Endothelial cell of umbilical vein (primary cell): ENCODE data around the gene ANKRD12. TPM values are rescaled to one million over a fixed set of nuclear protein-coding genes. Genes with fewer than 3 reads are reported as not detected.

ENCODE experiments used
- BruUV-seq: library from RNA; stranded (reverse); fragments of 400-500 nt; replicated peaks from 2 replicates; lab custom pipeline; 2021; lab: Mats Ljungman, UMichigan
- CTCF ChIA-PET: fragments of 300-600, 350-600 bp; sonication (Branson Sonifier 250); formaldehyde crosslinking; loops from one replicate; lab custom pipeline; 2021; ENCODE audit warnings: antibody characterized with exemption, inconsistent platforms; lab: Charles Lee
- POLR2A ChIA-PET: fragments of 300-600, 350-600 bp; sonication (Branson Sonifier 250); formaldehyde crosslinking; loops from one replicate; lab custom pipeline; 2021; ENCODE audit warnings: antibody characterized with exemption, inconsistent platforms; lab: Charles Lee
- DNase-seq: peaks from one replicate; pipeline ENCODE4 v3.0.0-alpha.2; 2011; ENCODE audit warnings: low read depth, low spot score
- FAIRE-seq: peaks from 2 replicates; lab custom pipeline; 2011; peaks lifted over from hg19 to GRCh38; lab: Jason Lieb, UNC
- H2AFZ ChIP-seq: 2 replicates; pipeline ENCODE4 v1.6.0; 2012; ENCODE audit warnings: low read depth, low read length, control low read depth, inconsistent platforms
- H3K27ac ChIP-seq: 2 replicates; pipeline ENCODE4 v1.5.1; 2011; ENCODE audit warnings: low read depth, mild to moderate bottlenecking, control low read depth, low read length, moderate library complexity; ENCODE audit not compliant: insufficient read depth
- H3K27me3 ChIP-seq, 2 experiments: 2 replicates each; pipeline versions ENCODE4 v1.6.0 to v1.6.1; 2011; ENCODE audit warnings: low read length in 2 of 2, mixed read lengths in 1 of 2; ENCODE audit not compliant: control insufficient read depth in 2 of 2, insufficient read depth in 2 of 2
- H3K36me3 ChIP-seq, 2 experiments: 2 replicates in 1 of 2; 3 replicates in 1 of 2; pipeline ENCODE4 v1.5.1; 2011; ENCODE audit warnings: low read length in 2 of 2, mild to moderate bottlenecking in 1 of 2, moderate library complexity in 1 of 2; ENCODE audit not compliant: control insufficient read depth in 2 of 2, insufficient read depth in 2 of 2; ENCODE audit errors: extremely low read depth in 1 of 2
- H3K4me1 ChIP-seq: 3 replicates; pipeline ENCODE4 v1.5.1; 2011; ENCODE audit warnings: mild to moderate bottlenecking, low read length; ENCODE audit not compliant: control insufficient read depth, insufficient read depth; ENCODE audit errors: extremely low read depth
- H3K4me2 ChIP-seq: 2 replicates; pipeline ENCODE4 v1.6.1; 2011; ENCODE audit warnings: low read length, control low read depth, mixed read lengths; ENCODE audit not compliant: insufficient read depth
- H3K4me3 ChIP-seq, 3 experiments: fragments of 200-600 bp in 1 of 3; sonication (generic), shearing (Covaris generic) in 1 of 3; replicated peaks in 1 of 3; 2 replicates each; pipeline ENCODE4 v1.5.1; 2011 to 2016; ENCODE audit warnings: control low read depth in 3 of 3, low read length in 3 of 3, mild to moderate bottlenecking in 2 of 3, inconsistent platforms in 1 of 3, low read depth in 1 of 3, moderate library complexity in 1 of 3; ENCODE audit not compliant: insufficient read depth in 1 of 3
- H3K79me2 ChIP-seq: 2 replicates; pipeline ENCODE4 v1.6.0; 2012; ENCODE audit warnings: low read length, inconsistent platforms; ENCODE audit not compliant: control insufficient read depth, insufficient read depth
- H3K9ac ChIP-seq: replicated peaks from 2 replicates; pipeline ENCODE3; 2011; ENCODE audit warnings: low read length, control low read depth; ENCODE audit not compliant: insufficient read depth; ENCODE audit errors: extremely low read depth
- H3K9me1 ChIP-seq: replicated peaks from 3 replicates; pipeline ENCODE4 v1.6.0; 2011; ENCODE audit warnings: mild to moderate bottlenecking, low read length; ENCODE audit not compliant: control insufficient read depth, insufficient read depth; ENCODE audit errors: extremely low read depth
- H3K9me3 ChIP-seq: replicated peaks from 2 replicates; pipeline ENCODE4 v1.5.1; 2012; ENCODE audit warnings: low read length, inconsistent platforms; ENCODE audit not compliant: control insufficient read depth, insufficient read depth
- H4K20me1 ChIP-seq: replicated peaks from 2 replicates; pipeline ENCODE3; 2011; ENCODE audit warnings: mild to moderate bottlenecking, low read length; ENCODE audit not compliant: control insufficient read depth, insufficient read depth; ENCODE audit errors: extremely low read depth
- EZH2 ChIP-seq: IDR thresholded peaks from 2 replicates; pipeline ENCODE4 v1.6.1; 2012; ENCODE audit warnings: borderline replicate concordance, low read depth, mild to moderate bottlenecking, moderate library complexity, low read length, inconsistent platforms; ENCODE audit not compliant: severe bottlenecking
- FOS ChIP-seq: IDR thresholded peaks from 2 replicates; pipeline ENCODE4 v1.6.1; 2011; ENCODE audit warnings: mild to moderate bottlenecking, low read length, moderate library complexity, borderline replicate concordance; ENCODE audit not compliant: insufficient read depth
- GATA2 ChIP-seq: IDR thresholded peaks from 2 replicates; pipeline ENCODE4 v1.7.0; 2011; ENCODE audit warnings: low read depth, mild to moderate bottlenecking, moderate library complexity, mixed read lengths, low read length; ENCODE audit not compliant: insufficient read length, insufficient read depth
- JUN ChIP-seq: IDR thresholded peaks from 2 replicates; pipeline ENCODE4 v1.6.1; 2011; ENCODE audit warnings: borderline replicate concordance, low read depth; ENCODE audit not compliant: insufficient read length, insufficient read depth
- MYC ChIP-seq: IDR thresholded peaks from one replicate; pipeline ENCODE4 v1.6.1; 2011; ENCODE audit warnings: mild to moderate bottlenecking, low read depth, low read length
- POLR2A ChIP-seq: IDR thresholded peaks from 2 replicates; pipeline ENCODE4 v1.6.1; 2012; ENCODE audit warnings: low read depth, mild to moderate bottlenecking, control low read depth, low read length
- POLR2AphosphoS5 ChIP-seq: IDR thresholded peaks from 2 replicates; pipeline ENCODE4 v1.6.1; 2012; ENCODE audit warnings: low read depth, mild to moderate bottlenecking, control low read depth, low read length, moderate library complexity; ENCODE audit not compliant: insufficient read depth
- dilution Hi-C: fragments of 300-500 bp; cut with MboI; formaldehyde crosslinking; loops from one replicate; pipeline ENCODE4 v1.15.0; 2019; ENCODE audit warnings: low sequenced_read_pairs; ENCODE audit not compliant: extremely low pct_ligation_motif_present
- intact Hi-C: fragments of 100-400 bp; cut with micrococcal nuclease; formaldehyde crosslinking; loops from one replicate; pipeline ENCODE4 v1.10.0; 2022
- polyA plus RNA-seq, 4 experiments: library from polyadenylated mRNA; depleted of rRNA in 3 of 4; stranded (reverse) in 3 of 4; unstranded in 1 of 4; fragments of >200 nt; gene quantifications; 2 replicates each; pipeline versions ENCODE4 v1.2.1 to v1.2.3, GENCODE V29; 2011 to 2012; ENCODE audit warnings: missing spikeins in 1 of 4
- total RNA-seq: library from RNA; stranded (reverse); gene quantifications from 2 replicates; pipeline ENCODE4 v1.2.3, GENCODE V29; 2021
- TF ChIP-seq, protein P1 (sequence below), 2 donors: IDR thresholded peaks; 1 replicate in 1 of 2; 2 replicates in 1 of 2; pipeline ENCODE4 v1.5.1; 2011; ENCODE audit warnings: low read length in 2 of 2, mild to moderate bottlenecking in 2 of 2, moderate library complexity in 2 of 2, control low read depth in 1 of 2, inconsistent platforms in 1 of 2, low read depth in 1 of 2; ENCODE audit not compliant: insufficient read depth in 1 of 2; ENCODE audit errors: extremely low read depth in 1 of 2
- TF ChIP-seq, protein P2 (sequence below): IDR thresholded peaks from 2 replicates; pipeline ENCODE4 v1.6.1; 2011; ENCODE audit not compliant: insufficient read depth, insufficient read length

Gene ANKRD12
- total and polyA plus RNA-seq, 2 donors (not counting 3 experiments of a cell fraction or from before 2014, with no cell fraction given): 1.5 to 25.4 TPM

DNA sequence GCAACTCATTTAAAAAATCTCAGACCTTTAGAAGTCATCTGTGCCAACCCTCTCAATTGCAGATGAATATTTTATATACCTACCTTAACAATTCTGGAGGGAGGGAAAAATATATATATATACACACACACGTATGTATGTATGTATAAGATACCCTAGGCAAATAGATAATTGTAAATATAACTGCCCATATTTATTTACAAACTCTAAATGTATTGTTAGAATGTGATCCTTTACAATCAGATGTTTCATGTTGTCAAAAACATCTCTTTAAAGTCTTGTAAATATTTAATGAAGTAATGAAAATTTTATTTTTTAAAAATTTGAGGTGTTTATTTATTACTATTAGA, 11.6 kb downstream of the ANKRD12 start:
- H3K27ac ChIP-seq: no peak overlapping the region
- H2AFZ ChIP-seq: no peak overlapping the region
- no peaks in the 10 kb centered on the region for H3K9me1 ChIP-seq
- no TSS peak for BruUV-seq
- peaks cover 14% of the 10 kb centered on the region for H3K4me1 ChIP-seq
- H3K36me3 ChIP-seq: no peaks in the 10 kb centered on the region
- DNase-seq (no peak), FAIRE-seq (no peak)
- H3K79me2 ChIP-seq: peaks cover 82% of the 10 kb centered on the region
- intact Hi-C loops: loop anchor here (1.0 to 5.0 kb wide), 2 partner anchors 75 to 496 kb away; no protein-coding TSS in a partner anchor
- TF ChIP-seq POLR2AphosphoS5: no peak
- no peak for TF ChIP-seq EZH2
- no peak for TF ChIP-seq GATA2
- TF ChIP-seq JUN: no peak
- no peak for TF ChIP-seq MYC
- TF ChIP-seq FOS: no peak
- TF ChIP-seq, protein P1, sequence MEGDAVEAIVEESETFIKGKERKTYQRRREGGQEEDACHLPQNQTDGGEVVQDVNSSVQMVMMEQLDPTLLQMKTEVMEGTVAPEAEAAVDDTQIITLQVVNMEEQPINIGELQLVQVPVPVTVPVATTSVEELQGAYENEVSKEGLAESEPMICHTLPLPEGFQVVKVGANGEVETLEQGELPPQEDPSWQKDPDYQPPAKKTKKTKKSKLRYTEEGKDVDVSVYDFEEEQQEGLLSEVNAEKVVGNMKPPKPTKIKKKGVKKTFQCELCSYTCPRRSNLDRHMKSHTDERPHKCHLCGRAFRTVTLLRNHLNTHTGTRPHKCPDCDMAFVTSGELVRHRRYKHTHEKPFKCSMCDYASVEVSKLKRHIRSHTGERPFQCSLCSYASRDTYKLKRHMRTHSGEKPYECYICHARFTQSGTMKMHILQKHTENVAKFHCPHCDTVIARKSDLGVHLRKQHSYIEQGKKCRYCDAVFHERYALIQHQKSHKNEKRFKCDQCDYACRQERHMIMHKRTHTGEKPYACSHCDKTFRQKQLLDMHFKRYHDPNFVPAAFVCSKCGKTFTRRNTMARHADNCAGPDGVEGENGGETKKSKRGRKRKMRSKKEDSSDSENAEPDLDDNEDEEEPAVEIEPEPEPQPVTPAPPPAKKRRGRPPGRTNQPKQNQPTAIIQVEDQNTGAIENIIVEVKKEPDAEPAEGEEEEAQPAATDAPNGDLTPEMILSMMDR (IDR thresholded peaks at IDR 0.05; ENCODE audit: extremely low read depth in 1 of 2, insufficient read depth in 1 of 2, low read depth in 1 of 2, low read length in 2 of 2): no peak
- TF ChIP-seq POLR2A: no peak
- TF ChIP-seq, protein P2, sequence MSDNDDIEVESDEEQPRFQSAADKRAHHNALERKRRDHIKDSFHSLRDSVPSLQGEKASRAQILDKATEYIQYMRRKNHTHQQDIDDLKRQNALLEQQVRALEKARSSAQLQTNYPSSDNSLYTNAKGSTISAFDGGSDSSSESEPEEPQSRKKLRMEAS: no peak
- H3K27me3 ChIP-seq: no peaks in the 10 kb centered on the region
- no peaks in the 10 kb centered on the region for H3K9me3 ChIP-seq
- dilution Hi-C loops: no loop called here
- POLR2A ChIA-PET: interaction anchor here (1.4 kb wide), 1 partner anchor 186 kb away, joined by 3 read pairs; the partner anchor contains the start of gene TWSG1
- no peaks in the 10 kb centered on the region for H4K20me1 ChIP-seq
- no peak overlapping the region for H3K4me3 ChIP-seq
- H3K9ac ChIP-seq: no peak overlapping the region
- H3K4me2 ChIP-seq: no peak overlapping the region
- CTCF ChIA-PET: interaction anchor here (0.6 to 2.0 kb wide), 22 partner anchors 10 to 539 kb away, joined by 3 to 27 read pairs (median 4); partner anchors contain the start of genes RAB12 and TWSG1
